GM12878 (cell line): ENCODE data around the gene ATXN7L1. TPM values are rescaled to one million over a fixed set of nuclear protein-coding genes. Genes with fewer than 3 reads are reported as not detected.

Experiments
- ESRRA ChIP-seq: IDR thresholded peaks from 2 replicates; pipeline ENCODE4 v1.6.1; 2012; ENCODE audit warnings: mild to moderate bottlenecking, low read length, improper control_type of control experiment
- HCFC1 ChIP-seq: fragments of 150-350 bp; IDR thresholded peaks from 2 replicates; pipeline ENCODE4 v1.6.1; 2014; ENCODE audit warnings: low read length
- KAT2A ChIP-seq: conservative IDR thresholded peaks from 2 replicates; pipeline ENCODE4 v1.6.1; 2011; ENCODE audit warnings: low read depth, low read length; ENCODE audit not compliant: control insufficient read depth
- NFXL1 ChIP-seq: fragments of 450-650 bp; IDR thresholded peaks from 2 replicates; pipeline ENCODE4 v1.6.1; 2017; ENCODE audit warnings: antibody characterized with exemption, mild to moderate bottlenecking, borderline replicate concordance
- NFYA ChIP-seq: IDR thresholded peaks from 2 replicates; pipeline ENCODE4 v1.6.1; 2011; ENCODE audit warnings: low read depth, mild to moderate bottlenecking, low read length, improper control_type of control experiment, borderline replicate concordance
- NR2C2 ChIP-seq: IDR thresholded peaks from 2 replicates; pipeline ENCODE4 v1.6.1; 2011; ENCODE audit warnings: borderline replicate concordance, low read depth; ENCODE audit not compliant: control insufficient read depth, insufficient read length
- RUNX3 ChIP-seq: IDR thresholded peaks from 2 replicates; pipeline ENCODE4 v1.6.1; 2012; ENCODE audit warnings: low read length, inconsistent platforms
- STAT3 ChIP-seq: IDR thresholded peaks from 2 replicates; pipeline ENCODE4 v1.6.1; 2011; ENCODE audit warnings: low read depth, low read length, improper control_type of control experiment
- ZNF687 ChIP-seq: fragments of 450-650 bp; IDR thresholded peaks from 2 replicates; pipeline ENCODE4 v1.6.1; 2017; ENCODE audit warnings: mild to moderate bottlenecking, moderate library complexity
- polyA plus RNA-seq, 11 experiments: library from polyadenylated mRNA; depleted of rRNA in 4 of 11; unstranded in 6 of 11; stranded (reverse) in 5 of 11; fragments of >200 nt; fragmentation: Nextera tagmentation in 4 of 11; fragmentation: Illumina TruSeq in 1 of 11; extraction: Ambion mirVana in 4 of 11; extraction: Trizol in 1 of 11; gene quantifications; 1 replicate in 1 of 11; 2 replicates in 10 of 11; pipeline versions ENCODE4 v1.2.1 to v1.2.3, GENCODE V29; 2011 to 2016; ENCODE audit warnings: inconsistent platforms in 2 of 11, missing spikeins in 2 of 11, low read depth in 1 of 11
- total RNA-seq, 4 experiments: library from RNA; depleted of rRNA in 3 of 4; stranded (reverse); fragments of >200 nt in 3 of 4; fragmentation: Illumina TruSeq in 1 of 4; extraction: Trizol in 1 of 4; gene quantifications; 2 replicates each; pipeline versions ENCODE4 v1.2.1 to v1.2.3, GENCODE V29; 2013 to 2021

ATXN7L1 gene
- total and polyA plus RNA-seq, 10 of the 15 experiments (the other 5 are each of a cell fraction or from before 2014, with no cell fraction given), result 0.40 to 2.9 (median 1.2) TPM

- TF ChIP-seq ZNF687, result no peak
- TF ChIP-seq NFYA, result no peak
- no peak for TF ChIP-seq HCFC1
- no peak for TF ChIP-seq NFXL1
- no peak for TF ChIP-seq NR2C2
- no peak for TF ChIP-seq RUNX3
- TF ChIP-seq KAT2A, result no peak
- no peak for TF ChIP-seq STAT3
- no peak for TF ChIP-seq ESRRA
Observed at GRCh38 chr7:105829681-105830322, 46.6 kb downstream of the ATXN7L1 start (continued).
